GM18907 (cell line): ENCODE results near the gene C1orf52.

ENCODE experiments used
- ATAC-seq: cut with Tn5 transposase; IDR thresholded peaks from one replicate; pipeline ENCODE4 v1.9.1; 2021; ENCODE audit warnings: mild to moderate bottlenecking, moderate library complexity; ENCODE audit not compliant: unreplicated experiment

The C1orf52 gene

GRCh38 chr1:85200463-85201339 lies 58.8 kb downstream of the C1orf52 start, which contains the start of gene SYDE2:
TSS of gene SYDE2 (minus strand) at chr1:85201016. CDS start at chr1:85200996, 20 bp downstream.
- peak; percentile 82 for ATAC-seq
